Stomach (tissue), 4 donors: ENCODE results near the gene TEKTIP1.

Source experiments
- EP300 ChIP-seq: sonication (generic); formaldehyde crosslinking; IDR thresholded peaks from one replicate; pipeline ENCODE4 v1.6.1; 2017; ENCODE audit warnings: antibody characterized with exemption
- POLR2A ChIP-seq, 4 donors: fragments of 450-650 bp; IDR thresholded peaks; one replicate each; pipeline ENCODE4 v1.6.1; 2016; ENCODE audit warnings: antibody characterized with exemption in 4 of 4, control low read depth in 2 of 4, mild to moderate bottlenecking in 1 of 4, moderate library complexity in 1 of 4
- POLR2AphosphoS5 ChIP-seq, 3 donors: sonication (generic); formaldehyde crosslinking; IDR thresholded peaks; one replicate each; pipeline ENCODE4 v1.6.1; 2016; ENCODE audit warnings: antibody characterized with exemption in 3 of 3
- TF ChIP-seq, protein P1 (sequence below), 7 experiments: fragments of 450-650 bp in 4 of 7; fragments of 200-600 bp in 3 of 7; sonication (generic) in 3 of 7; IDR thresholded peaks; one replicate each; pipeline ENCODE4 v1.5.1; 2016 to 2019; ENCODE audit warnings: antibody characterized with exemption in 7 of 7, control low read depth in 2 of 7, mild to moderate bottlenecking in 1 of 7

DNA sequence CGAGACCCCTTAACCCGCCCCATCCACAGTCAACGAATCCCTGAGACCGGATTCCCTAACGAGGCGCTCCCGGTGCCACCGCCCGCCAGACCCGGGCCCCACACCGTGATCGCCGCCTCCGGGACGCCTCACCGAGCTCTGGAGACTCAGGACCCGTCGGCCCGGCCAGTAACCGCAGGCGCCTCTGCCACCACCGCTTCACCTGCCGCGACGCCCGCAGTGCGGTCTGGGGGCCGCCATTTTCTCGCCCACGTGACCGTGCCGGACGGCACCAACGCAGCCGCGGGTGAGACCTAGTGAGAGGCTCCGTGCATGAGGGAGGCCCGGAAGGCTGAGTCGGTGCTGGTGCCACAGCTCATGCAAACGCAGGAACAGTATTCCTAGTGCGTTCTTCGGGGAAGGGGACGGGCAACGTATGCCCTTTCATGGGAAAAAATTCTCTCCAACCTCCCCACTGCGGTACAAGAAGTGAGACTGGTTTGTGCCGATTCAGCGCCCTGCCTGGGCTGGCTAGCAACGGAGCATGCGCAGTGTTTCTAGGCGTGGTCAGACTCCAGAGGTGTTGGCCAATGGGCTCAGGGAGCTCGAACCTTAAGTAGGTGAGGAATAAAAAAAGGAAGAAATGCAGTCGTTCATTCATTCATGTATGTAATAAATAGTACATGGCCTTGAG lies 38.4 kb upstream of the TEKTIP1 start, which contains the start of gene DOHH:
- TF ChIP-seq, protein P1, sequence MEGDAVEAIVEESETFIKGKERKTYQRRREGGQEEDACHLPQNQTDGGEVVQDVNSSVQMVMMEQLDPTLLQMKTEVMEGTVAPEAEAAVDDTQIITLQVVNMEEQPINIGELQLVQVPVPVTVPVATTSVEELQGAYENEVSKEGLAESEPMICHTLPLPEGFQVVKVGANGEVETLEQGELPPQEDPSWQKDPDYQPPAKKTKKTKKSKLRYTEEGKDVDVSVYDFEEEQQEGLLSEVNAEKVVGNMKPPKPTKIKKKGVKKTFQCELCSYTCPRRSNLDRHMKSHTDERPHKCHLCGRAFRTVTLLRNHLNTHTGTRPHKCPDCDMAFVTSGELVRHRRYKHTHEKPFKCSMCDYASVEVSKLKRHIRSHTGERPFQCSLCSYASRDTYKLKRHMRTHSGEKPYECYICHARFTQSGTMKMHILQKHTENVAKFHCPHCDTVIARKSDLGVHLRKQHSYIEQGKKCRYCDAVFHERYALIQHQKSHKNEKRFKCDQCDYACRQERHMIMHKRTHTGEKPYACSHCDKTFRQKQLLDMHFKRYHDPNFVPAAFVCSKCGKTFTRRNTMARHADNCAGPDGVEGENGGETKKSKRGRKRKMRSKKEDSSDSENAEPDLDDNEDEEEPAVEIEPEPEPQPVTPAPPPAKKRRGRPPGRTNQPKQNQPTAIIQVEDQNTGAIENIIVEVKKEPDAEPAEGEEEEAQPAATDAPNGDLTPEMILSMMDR (IDR thresholded peaks at IDR 0.05), result peak in 1 of 7 experiments; percentile 7
- TF ChIP-seq EP300 (no peak), POLR2A (IDR thresholded peaks at IDR 0.05) (no peak), POLR2AphosphoS5 (IDR thresholded peaks at IDR 0.05) (peak in 2 of 3 donors; percentile 70 to 82)
